Measurements from ENCODE around the gene PDE4D. TPM values are rescaled to one million over a fixed set of nuclear protein-coding genes. Genes with fewer than 3 reads are reported as not detected.

Gene PDE4D
- total RNA-seq, 2 experiments from 2014 or later, result 0.50 to 0.51 TPM

- H3K4me1 ChIP-seq (ENCODE audit: insufficient read depth, low read length, poor library complexity, severe bottlenecking), result no peaks in the 10 kb centered on the region
- no peaks in the 10 kb centered on the region for H3K79me2 ChIP-seq (ENCODE audit: insufficient read depth, low read depth, low read length)
- intact Hi-C loops (cut with micrococcal nuclease; ENCODE audit: unreplicated experiment), result no loop called here
- H3K4me3 ChIP-seq (ENCODE audit: low read depth, low read length, poor library complexity, severe bottlenecking), result no peak overlapping the region
- ChIA-PET POLR2A (interaction anchor here (0.6 kb wide), 1 partner anchor 16 kb away, joined by 3 read pairs; no protein-coding TSS in a partner anchor), CTCF (ENCODE audit: unreplicated experiment) (no interaction called here)
- no peak overlapping the region for H3K27ac ChIP-seq (ENCODE audit: low read depth, low read length, poor library complexity, severe bottlenecking)
- no TSS peak for BruUV-seq (replicated peaks)
- no peaks in the 10 kb centered on the region for H3K36me3 ChIP-seq (ENCODE audit: insufficient read depth, low read length)
- no peak for DNase-seq (ENCODE audit: low spot score)
- TF ChIP-seq CTCF (conservative IDR thresholded peaks at IDR 0.05; ENCODE audit: low read length) (no peak), EZH2phosphoT487 (IDR thresholded peaks at IDR 0.05; ENCODE audit: borderline replicate concordance, low read depth, low read length) (no peak)
- no peaks in the 10 kb centered on the region for H4K20me1 ChIP-seq (ENCODE audit: insufficient read depth, low read length)
- H2AFZ ChIP-seq (ENCODE audit: low read length), result no peak overlapping the region
- no peaks in the 10 kb centered on the region for H3K9me2 ChIP-seq (ENCODE audit: insufficient read depth, low read length)
- H3K9me3 ChIP-seq (ENCODE audit: low read length), result no peaks in the 10 kb centered on the region
- H3K4me2 ChIP-seq (ENCODE audit: low read length), result no peak overlapping the region
Observed at GRCh38 chr5:59538750-59539121, 354.8 kb downstream of the PDE4D start.

GRCh38 chr5:59537961-59538749 is 355.4 kb downstream of the PDE4D start:
- H3K27ac ChIP-seq (ENCODE audit: low read depth, low read length, poor library complexity, severe bottlenecking), result no peak overlapping the region
- H3K9me2 ChIP-seq (ENCODE audit: insufficient read depth, low read length), result no peaks in the 10 kb centered on the region
- H2AFZ ChIP-seq (ENCODE audit: low read length), result no peak overlapping the region
- TF ChIP-seq CTCF (conservative IDR thresholded peaks at IDR 0.05; ENCODE audit: low read length) (no peak), EZH2phosphoT487 (IDR thresholded peaks at IDR 0.05; ENCODE audit: borderline replicate concordance, low read depth, low read length) (no peak)
- H3K79me2 ChIP-seq (ENCODE audit: insufficient read depth, low read depth, low read length), result no peaks in the 10 kb centered on the region
- intact Hi-C loops (cut with micrococcal nuclease; ENCODE audit: unreplicated experiment), result no loop called here
- CTCF ChIA-PET (ENCODE audit: unreplicated experiment), result no interaction called here
- no peaks in the 10 kb centered on the region for H3K4me1 ChIP-seq (ENCODE audit: insufficient read depth, low read length, poor library complexity, severe bottlenecking)
- DNase-seq (ENCODE audit: low spot score), result no peak
- BruUV-seq (replicated peaks), result no TSS peak
- POLR2A ChIA-PET, result interaction anchor here (0.6 to 2.2 kb wide), 4 partner anchors 8 to 48 kb away, joined by 3 to 8 read pairs (median 4); no protein-coding TSS in a partner anchor
- no peaks in the 10 kb centered on the region for H4K20me1 ChIP-seq (ENCODE audit: insufficient read depth, low read length)
- H3K4me3 ChIP-seq (ENCODE audit: low read depth, low read length, poor library complexity, severe bottlenecking), result no peak overlapping the region
- H3K36me3 ChIP-seq (ENCODE audit: insufficient read depth, low read length), result no peaks in the 10 kb centered on the region
- no peak overlapping the region for H3K4me2 ChIP-seq (ENCODE audit: low read length)
- H3K9me3 ChIP-seq (ENCODE audit: low read length), result no peaks in the 10 kb centered on the region

- POLR2A ChIA-PET, result interaction anchor here (0.6 to 2.2 kb wide), 6 partner anchors 9 to 261 kb away, joined by 3 to 8 read pairs (median 4); no protein-coding TSS in a partner anchor
Observed at GRCh38 chr5:59536875-59537274, 356.7 kb downstream of the PDE4D start.

More at GRCh38 chr5:59536875-59537274, 356.7 kb downstream of the PDE4D start:
- Histone ChIP-seq H3K27ac (ENCODE audit: low read depth, low read length, poor library complexity, severe bottlenecking) (no peak overlapping the region), H4K20me1 (ENCODE audit: insufficient read depth, low read length) (no peaks in the 10 kb centered on the region), H3K4me1 (ENCODE audit: insufficient read depth, low read length, poor library complexity, severe bottlenecking) (no peaks in the 10 kb centered on the region), H3K4me2 (ENCODE audit: low read length) (no peak overlapping the region), H3K9me3 (ENCODE audit: low read length) (no peaks in the 10 kb centered on the region), H3K79me2 (ENCODE audit: insufficient read depth, low read depth, low read length) (no peaks in the 10 kb centered on the region), H3K36me3 (ENCODE audit: insufficient read depth, low read length) (no peaks in the 10 kb centered on the region), H3K4me3 (ENCODE audit: low read depth, low read length, poor library complexity, severe bottlenecking) (no peak overlapping the region), H3K9me2 (ENCODE audit: insufficient read depth, low read length) (no peaks in the 10 kb centered on the region), H2AFZ (ENCODE audit: low read length) (no peak overlapping the region)
- no peak for DNase-seq (ENCODE audit: low spot score)
- no TSS peak for BruUV-seq (replicated peaks)
- intact Hi-C loops (cut with micrococcal nuclease; ENCODE audit: unreplicated experiment), result no loop called here
- CTCF ChIA-PET (ENCODE audit: unreplicated experiment), result no interaction called here
- TF ChIP-seq EZH2phosphoT487 (IDR thresholded peaks at IDR 0.05; ENCODE audit: borderline replicate concordance, low read depth, low read length), result no peak
- TF ChIP-seq CTCF (conservative IDR thresholded peaks at IDR 0.05; ENCODE audit: low read length), result no peak
